ENCODE measurements around the gene MYO7B.

DNA sequence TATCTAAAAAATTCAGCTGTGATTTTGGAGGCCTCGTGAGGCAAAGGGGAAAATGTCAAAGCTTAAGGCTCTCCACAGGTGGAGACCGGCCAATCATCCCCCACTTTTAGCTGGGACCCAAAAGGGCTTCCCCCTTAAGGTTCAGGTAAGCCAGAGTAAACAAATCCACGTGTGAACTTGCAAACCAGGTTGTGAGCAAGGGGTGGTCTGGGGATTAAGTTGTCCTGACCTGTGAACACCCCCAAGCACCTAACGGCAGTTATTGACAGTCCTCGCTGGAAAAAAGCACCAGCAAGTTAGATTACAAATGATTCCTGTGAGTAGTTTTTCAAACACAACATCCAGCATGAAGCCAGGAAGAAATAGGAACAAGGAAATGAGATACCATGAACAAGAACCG lies 42.9 kb downstream of the MYO7B start:
- TF ChIP-seq, protein P1, sequence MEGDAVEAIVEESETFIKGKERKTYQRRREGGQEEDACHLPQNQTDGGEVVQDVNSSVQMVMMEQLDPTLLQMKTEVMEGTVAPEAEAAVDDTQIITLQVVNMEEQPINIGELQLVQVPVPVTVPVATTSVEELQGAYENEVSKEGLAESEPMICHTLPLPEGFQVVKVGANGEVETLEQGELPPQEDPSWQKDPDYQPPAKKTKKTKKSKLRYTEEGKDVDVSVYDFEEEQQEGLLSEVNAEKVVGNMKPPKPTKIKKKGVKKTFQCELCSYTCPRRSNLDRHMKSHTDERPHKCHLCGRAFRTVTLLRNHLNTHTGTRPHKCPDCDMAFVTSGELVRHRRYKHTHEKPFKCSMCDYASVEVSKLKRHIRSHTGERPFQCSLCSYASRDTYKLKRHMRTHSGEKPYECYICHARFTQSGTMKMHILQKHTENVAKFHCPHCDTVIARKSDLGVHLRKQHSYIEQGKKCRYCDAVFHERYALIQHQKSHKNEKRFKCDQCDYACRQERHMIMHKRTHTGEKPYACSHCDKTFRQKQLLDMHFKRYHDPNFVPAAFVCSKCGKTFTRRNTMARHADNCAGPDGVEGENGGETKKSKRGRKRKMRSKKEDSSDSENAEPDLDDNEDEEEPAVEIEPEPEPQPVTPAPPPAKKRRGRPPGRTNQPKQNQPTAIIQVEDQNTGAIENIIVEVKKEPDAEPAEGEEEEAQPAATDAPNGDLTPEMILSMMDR (IDR thresholded peaks at IDR 0.05; ENCODE audit: borderline replicate concordance, extremely low read depth, low read length, poor library complexity, severe bottlenecking): no peak
- TF ChIP-seq EZH2 (IDR thresholded peaks at IDR 0.05; ENCODE audit: borderline replicate concordance, low read depth, low read length, severe bottlenecking): no peak
